Measurements from ENCODE around the gene JARID2.

GRCh38 chr6:15384901-15385300, 139.0 kb downstream of the JARID2 start:
- no peak for TF ChIP-seq CTCF (IDR thresholded peaks at IDR 0.05)
- TF ChIP-seq KAT7 (CRISPR knock-in tag; IDR thresholded peaks at IDR 0.05; ENCODE audit: borderline replicate concordance) = no peak
- TF ChIP-seq ZBTB21 (CRISPR knock-in tag; IDR thresholded peaks at IDR 0.05; ENCODE audit: borderline replicate concordance) = no peak
- no peak for TF ChIP-seq SMAD4 (CRISPR knock-in tag; IDR thresholded peaks at IDR 0.05)
- TF ChIP-seq ZBTB43 (CRISPR knock-in tag; IDR thresholded peaks at IDR 0.05) = no peak
- TF ChIP-seq ETV6 (CRISPR knock-in tag; IDR thresholded peaks at IDR 0.05) = no peak
- TF ChIP-seq USF2 (CRISPR knock-in tag; IDR thresholded peaks at IDR 0.05) = no peak
- TF ChIP-seq JUN (CRISPR knock-in tag; IDR thresholded peaks at IDR 0.05) = no peak

Data from WTC11 (cell line).